Neural crest cell (in vitro differentiated cells): ENCODE data around the gene CFAP100. TPM values are rescaled to one million over a fixed set of nuclear protein-coding genes. Genes with fewer than 3 reads are reported as not detected.
A peak's percentile ranks its signal among the peaks of the same experiment; 100 is the strongest.

Experiments
- DNase-seq: peaks from one replicate; pipeline ENCODE4 v3.0.0; 2021; ENCODE audit warnings: low read depth, mixed read lengths, low spot score
- H3K27ac Mint-ChIP-seq: one replicate; pipeline ENCODE4 v1.8.0; 2021; ENCODE audit warnings: mild to moderate bottlenecking, mixed read lengths; ENCODE audit not compliant: unreplicated experiment
- H3K27me3 Mint-ChIP-seq: 2 replicates; pipeline ENCODE4 v1.8.0; 2021; ENCODE audit warnings: low read depth, mild to moderate bottlenecking, mixed read lengths
- H3K36me3 Mint-ChIP-seq: 2 replicates; pipeline ENCODE4 v1.8.0; 2021; ENCODE audit warnings: low read depth, mild to moderate bottlenecking, mixed read lengths
- H3K4me1 Mint-ChIP-seq: 2 replicates; pipeline ENCODE4 v1.8.0; 2021; ENCODE audit warnings: mixed read lengths
- H3K4me3 Mint-ChIP-seq: one replicate; pipeline ENCODE4 v1.8.0; 2021; ENCODE audit warnings: mild to moderate bottlenecking, mixed read lengths
- H3K9me3 Mint-ChIP-seq: 2 replicates; pipeline ENCODE4 v1.8.0; 2021; ENCODE audit warnings: mixed read lengths
- CTCF ChIP-seq: fragments of 200-600 bp; sonication (generic); conservative IDR thresholded peaks from 2 replicates; pipeline ENCODE4 v1.5.0; 2021; ENCODE audit warnings: antibody characterized with exemption, mild to moderate bottlenecking
- long read RNA-seq: library from polyadenylated mRNA; unstranded; transcript quantifications from one replicate; pipeline ENCODE4 v2.0.0, GENCODE V29; 2020
- total RNA-seq: library from RNA; stranded (reverse); gene quantifications from 2 replicates; pipeline ENCODE4 v1.2.1, GENCODE V29; 2021

CFAP100 gene
- total RNA-seq, result 1.1 and 1.7 TPM in 2 replicates
- long read RNA-seq, partial matches to known transcripts, result 0 of 1 reads
- long read RNA-seq, other reads (novel, unspliced or antisense), result 0 of 1 reads

DNA sequence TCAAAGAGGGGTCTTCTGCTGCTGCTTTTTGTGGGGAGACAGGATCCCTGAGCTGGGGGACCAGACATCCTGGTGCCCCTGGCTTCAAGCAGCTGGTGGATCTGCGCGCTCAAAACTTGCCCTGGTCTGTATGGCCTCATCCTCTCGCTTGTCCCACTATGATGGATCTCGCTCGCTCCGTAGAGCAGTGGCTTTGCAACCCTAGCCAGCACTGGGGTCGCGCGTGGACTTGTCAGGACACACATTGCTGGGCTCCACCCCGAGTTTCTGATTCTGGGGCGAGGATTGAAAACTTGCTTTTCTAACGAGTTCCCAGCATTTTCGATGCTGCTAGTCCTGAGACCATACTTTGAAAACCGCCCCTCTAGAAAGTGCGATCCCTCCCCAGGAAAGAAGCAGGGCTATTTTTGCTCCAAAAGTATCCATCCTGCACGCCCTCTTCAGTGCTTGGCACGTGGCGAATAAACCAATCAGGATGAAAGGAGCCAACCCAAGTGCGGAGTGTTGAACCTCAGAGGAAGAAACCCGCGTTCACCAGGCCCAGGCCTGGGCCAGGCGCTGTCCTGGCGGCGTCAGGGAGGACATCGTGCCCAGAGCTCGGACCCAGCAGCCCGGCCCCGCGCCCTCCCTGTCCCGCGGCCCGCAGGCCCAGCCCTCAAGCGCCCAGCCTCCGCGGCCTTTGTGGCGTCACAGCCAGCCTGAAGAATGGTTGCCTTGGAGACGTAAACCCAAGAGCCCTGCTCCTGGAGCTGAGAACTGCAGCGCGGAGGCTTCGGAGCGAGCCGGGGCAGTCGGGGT lies at the start of gene CFAP100:
Gene CFAP100, plus strand, starts transcription at position 731 of the 798 bp plus-strand sequence. CDS start 1,092 bp downstream, outside the sequence.
- H3K4me1 Mint-ChIP-seq, result peaks cover 24% of the 10 kb centered on the region
- no peaks in the 10 kb centered on the region for H3K36me3 Mint-ChIP-seq
- no peaks in the 10 kb centered on the region for H3K9me3 Mint-ChIP-seq
- peak within 1 kb of the TSS; percentile 36 for H3K27ac Mint-ChIP-seq
- H3K27me3 Mint-ChIP-seq, result peaks cover 17% of the 10 kb centered on the region
- TF ChIP-seq CTCF, result no peak
- peak; percentile 59 for DNase-seq
- H3K4me3 Mint-ChIP-seq, result peak within 1 kb of the TSS; percentile 66

- H3K27ac Mint-ChIP-seq, result peak overlapping the region; percentile 91
- H3K36me3 Mint-ChIP-seq, result peaks cover 2% of the 10 kb centered on the region
- H3K4me3 Mint-ChIP-seq, result no peak overlapping the region
- no peak for TF ChIP-seq CTCF
- H3K9me3 Mint-ChIP-seq, result no peaks in the 10 kb centered on the region
- H3K27me3 Mint-ChIP-seq, result no peaks in the 10 kb centered on the region
- H3K4me1 Mint-ChIP-seq, result peaks cover 21% of the 10 kb centered on the region
- DNase-seq, result no peak
Measured at GRCh38 chr3:126345231-126345630, 49.5 kb upstream of the CFAP100 start.

GRCh38 chr3:126345641-126346460 lies 48.9 kb upstream of the CFAP100 start:
- Mint-ChIP-seq H3K27ac (peak overlapping the region; percentile 91), H3K4me1 (peaks cover 21% of the 10 kb centered on the region), H3K4me3 (no peak overlapping the region), H3K36me3 (peaks cover 2% of the 10 kb centered on the region), H3K9me3 (no peaks in the 10 kb centered on the region), H3K27me3 (no peaks in the 10 kb centered on the region)
- no peak for TF ChIP-seq CTCF
- DNase-seq, result no peak

DNA sequence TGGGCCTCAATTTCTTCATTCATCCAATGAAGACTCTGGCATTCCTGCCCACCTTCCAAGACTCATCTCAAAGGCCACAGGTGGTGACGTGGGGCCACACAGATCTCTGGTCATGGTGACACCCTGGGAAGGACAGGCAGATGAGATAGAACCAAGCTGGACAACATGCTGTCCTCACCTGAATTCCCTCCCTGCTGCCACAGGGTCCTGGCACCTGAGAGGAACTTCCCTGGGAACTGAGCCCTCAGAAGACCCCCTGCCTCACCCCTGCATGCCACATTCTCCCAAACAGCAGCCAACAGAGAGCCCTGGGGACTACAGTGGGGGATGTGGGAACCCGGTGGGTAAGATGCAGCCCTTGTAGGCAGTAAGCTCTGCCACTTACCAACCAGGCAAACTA lies 48.2 kb upstream of the CFAP100 start:
- peaks cover 2% of the 10 kb centered on the region for H3K36me3 Mint-ChIP-seq
- no peaks in the 10 kb centered on the region for H3K9me3 Mint-ChIP-seq
- peaks cover 15% of the 10 kb centered on the region for H3K4me1 Mint-ChIP-seq
- no peaks in the 10 kb centered on the region for H3K27me3 Mint-ChIP-seq
- DNase-seq, result no peak
- no peak for TF ChIP-seq CTCF
- H3K27ac Mint-ChIP-seq, result no peak overlapping the region
- H3K4me3 Mint-ChIP-seq, result no peak overlapping the region

- no peaks in the 10 kb centered on the region for H3K27me3 Mint-ChIP-seq
- DNase-seq, result no peak
- no peak overlapping the region for H3K4me3 Mint-ChIP-seq
- H3K4me1 Mint-ChIP-seq, result peaks cover 10% of the 10 kb centered on the region
- no peaks in the 10 kb centered on the region for H3K9me3 Mint-ChIP-seq
- peaks cover 2% of the 10 kb centered on the region for H3K36me3 Mint-ChIP-seq
- H3K27ac Mint-ChIP-seq, result no peak overlapping the region
- TF ChIP-seq CTCF, result no peak
Measured at GRCh38 chr3:126347543-126348161, 47.1 kb upstream of the CFAP100 start.
